AG10803 (cell line): ENCODE results near the gene CFAP46.

ENCODE experiments used
- DNase-seq: peaks from one replicate; pipeline ENCODE4 v3.0.0; 2010; ENCODE audit warnings: low read depth
- H3K4me3 ChIP-seq: 2 replicates; pipeline ENCODE4 v1.5.1; 2011; ENCODE audit warnings: mild to moderate bottlenecking, low read length, control low read depth
- TF ChIP-seq, protein P1 (sequence below): conservative IDR thresholded peaks from 2 replicates; pipeline ENCODE4 v1.5.1; 2011; ENCODE audit warnings: mild to moderate bottlenecking, low read length, control low read depth, inconsistent platforms

Gene CFAP46

GRCh38 chr10:132765435-132765834 lies 176.9 kb downstream of the CFAP46 start:
- DNase-seq: no peak
- TF ChIP-seq, protein P1, sequence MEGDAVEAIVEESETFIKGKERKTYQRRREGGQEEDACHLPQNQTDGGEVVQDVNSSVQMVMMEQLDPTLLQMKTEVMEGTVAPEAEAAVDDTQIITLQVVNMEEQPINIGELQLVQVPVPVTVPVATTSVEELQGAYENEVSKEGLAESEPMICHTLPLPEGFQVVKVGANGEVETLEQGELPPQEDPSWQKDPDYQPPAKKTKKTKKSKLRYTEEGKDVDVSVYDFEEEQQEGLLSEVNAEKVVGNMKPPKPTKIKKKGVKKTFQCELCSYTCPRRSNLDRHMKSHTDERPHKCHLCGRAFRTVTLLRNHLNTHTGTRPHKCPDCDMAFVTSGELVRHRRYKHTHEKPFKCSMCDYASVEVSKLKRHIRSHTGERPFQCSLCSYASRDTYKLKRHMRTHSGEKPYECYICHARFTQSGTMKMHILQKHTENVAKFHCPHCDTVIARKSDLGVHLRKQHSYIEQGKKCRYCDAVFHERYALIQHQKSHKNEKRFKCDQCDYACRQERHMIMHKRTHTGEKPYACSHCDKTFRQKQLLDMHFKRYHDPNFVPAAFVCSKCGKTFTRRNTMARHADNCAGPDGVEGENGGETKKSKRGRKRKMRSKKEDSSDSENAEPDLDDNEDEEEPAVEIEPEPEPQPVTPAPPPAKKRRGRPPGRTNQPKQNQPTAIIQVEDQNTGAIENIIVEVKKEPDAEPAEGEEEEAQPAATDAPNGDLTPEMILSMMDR: no peak
- no peak overlapping the region for H3K4me3 ChIP-seq

GRCh38 chr10:132764108-132764507 lies 178.3 kb downstream of the CFAP46 start:
- TF ChIP-seq, protein P1: no peak
- H3K4me3 ChIP-seq: no peak overlapping the region
- no peak for DNase-seq

- TF ChIP-seq, protein P1: no peak
- no peak for DNase-seq
- no peak overlapping the region for H3K4me3 ChIP-seq
These were observed 178.8 kb downstream of the CFAP46 start for GRCh38 chr10:132763545-132763944.

- TF ChIP-seq, protein P1: no peak
- no peak overlapping the region for H3K4me3 ChIP-seq
- no peak for DNase-seq
These were observed 180.1 kb downstream of the CFAP46 start for GRCh38 chr10:132762267-132762666.

GRCh38 chr10:132761395-132762060 lies 180.8 kb downstream of the CFAP46 start:
- no peak overlapping the region for H3K4me3 ChIP-seq
- TF ChIP-seq, protein P1: no peak
- no peak for DNase-seq

DNA sequence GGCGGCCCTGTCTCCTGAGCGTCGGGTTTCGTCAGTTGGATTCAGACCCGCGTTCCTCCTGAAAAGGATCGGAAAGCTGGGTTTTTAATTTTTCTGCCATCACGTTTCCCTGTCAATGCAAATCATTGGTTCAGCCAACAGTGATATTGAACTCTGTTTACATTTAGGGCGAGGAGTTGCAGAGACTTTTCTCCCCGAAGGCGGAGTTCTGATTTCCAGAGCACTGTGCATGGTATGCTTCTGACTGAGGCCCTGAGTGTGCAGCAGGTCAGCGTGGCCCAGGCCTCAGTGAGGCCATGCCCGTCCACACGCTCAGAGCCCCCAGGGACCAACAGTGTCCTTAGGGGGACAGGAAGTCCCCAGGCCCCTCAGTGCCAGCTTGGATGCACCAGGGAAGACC lies 183.5 kb downstream of the CFAP46 start:
- no peak for DNase-seq
- TF ChIP-seq, protein P1: no peak
- H3K4me3 ChIP-seq: no peak overlapping the region
